IMR-90 (cell line): ENCODE results near the gene PGS1. TPM values are rescaled to one million over a fixed set of nuclear protein-coding genes. Genes with fewer than 3 reads are reported as not detected.

ENCODE experiments used
- ATAC-seq: fragments of 200-7000 bp; cut with Tn5 transposase; 2 replicates; pipeline ENCODE4 v1.9.1; 2020; ENCODE audit warnings: low read depth, mild to moderate bottlenecking, moderate library complexity
- BruUV-seq: library from RNA; stranded (reverse); fragments of 400-500 nt; replicated peaks from 2 replicates; lab custom pipeline; 2021; lab: Mats Ljungman, UMichigan
- CTCF ChIA-PET: fragments of 300-600 bp; formaldehyde crosslinking; extraction: SDS; loops from one replicate; lab custom pipeline; 2021; ENCODE audit warnings: antibody characterized with exemption; lab: Yijun Ruan, JAX
- POLR2A ChIA-PET: fragments of 300-600 bp; sonication (Branson Sonifier 250); formaldehyde crosslinking; loops from one replicate; lab custom pipeline; 2022; ENCODE audit warnings: antibody characterized with exemption; ENCODE audit not compliant: unreplicated experiment; lab: Charles Lee
- DNase-seq: peaks from one replicate; pipeline ENCODE4 v3.0.0; 2013
- H2AFZ ChIP-seq: replicated peaks from 2 replicates; pipeline ENCODE3; 2013; ENCODE audit warnings: low read length, mild to moderate bottlenecking; ENCODE audit not compliant: poor library complexity
- H2AK5ac ChIP-seq: 2 replicates; pipeline ENCODE4 v1.6.1; 2013; ENCODE audit warnings: low read depth, low read length, inconsistent platforms
- H2AK9ac ChIP-seq: replicated peaks from 2 replicates; pipeline ENCODE3; 2013; ENCODE audit warnings: mild to moderate bottlenecking, low read depth, low read length, moderate library complexity; ENCODE audit not compliant: poor library complexity
- H2BK120ac ChIP-seq: 2 replicates; pipeline ENCODE4 v1.6.1; 2013; ENCODE audit warnings: low read depth, low read length, inconsistent platforms
- H2BK15ac ChIP-seq: 3 replicates; pipeline ENCODE4 v1.6.1; 2013; ENCODE audit warnings: low read depth, low read length, inconsistent platforms
- H2BK20ac ChIP-seq: 2 replicates; pipeline ENCODE4 v1.6.1; 2013; ENCODE audit warnings: low read depth, mild to moderate bottlenecking, inconsistent platforms, low read length, moderate library complexity
- H2BK5ac ChIP-seq: 2 replicates; pipeline ENCODE4 v1.6.1; 2013; ENCODE audit warnings: mild to moderate bottlenecking, low read depth, low read length, inconsistent platforms; ENCODE audit not compliant: poor library complexity, severe bottlenecking
- H3K14ac ChIP-seq: replicated peaks from 2 replicates; pipeline ENCODE4 v1.6.1; 2013; ENCODE audit warnings: low read depth, low read length, inconsistent platforms
- H3K18ac ChIP-seq: 2 replicates; pipeline ENCODE4 v1.6.1; 2013; ENCODE audit warnings: low read depth, low read length, control low read depth
- H3K23ac ChIP-seq: 2 replicates; pipeline ENCODE4 v1.6.1; 2013; ENCODE audit warnings: low read depth, low read length, inconsistent platforms
- H3K27ac ChIP-seq: 2 replicates; pipeline ENCODE4 v1.5.1; 2013; ENCODE audit warnings: mild to moderate bottlenecking, control low read depth, low read length; ENCODE audit not compliant: insufficient read depth
- H3K27me3 ChIP-seq: 2 replicates; pipeline ENCODE4 v1.6.1; 2013; ENCODE audit warnings: low read length; ENCODE audit not compliant: control insufficient read depth, insufficient read depth
- H3K36me3 ChIP-seq: 2 replicates; pipeline ENCODE4 v1.6.1; 2013; ENCODE audit warnings: low read length, mixed read lengths; ENCODE audit not compliant: control insufficient read depth, insufficient read depth
- H3K4ac ChIP-seq: 2 replicates; pipeline ENCODE4 v1.6.1; 2013; ENCODE audit warnings: low read depth, low read length, inconsistent platforms
- H3K4me1 ChIP-seq: 2 replicates; pipeline ENCODE4 v1.6.1; 2013; ENCODE audit warnings: low read length, mixed read lengths; ENCODE audit not compliant: control insufficient read depth, insufficient read depth
- H3K4me2 ChIP-seq: 2 replicates; pipeline ENCODE4 v1.6.1; 2013; ENCODE audit warnings: low read depth, mild to moderate bottlenecking, control low read depth, low read length, moderate library complexity
- H3K4me3 ChIP-seq: 2 replicates; pipeline ENCODE4 v1.5.1; 2013; ENCODE audit warnings: low read depth, mild to moderate bottlenecking, control low read depth, low read length, moderate library complexity; ENCODE audit not compliant: insufficient read depth
- H3K56ac ChIP-seq: 2 replicates; pipeline ENCODE4 v1.6.1; 2013; ENCODE audit warnings: low read length, inconsistent platforms; ENCODE audit not compliant: insufficient read depth; ENCODE audit errors: extremely low read depth
- H3K79me1 ChIP-seq, 2 experiments: 2 replicates each; pipeline ENCODE4 v1.6.1; 2013; ENCODE audit warnings: low read length in 2 of 2, inconsistent platforms in 1 of 2, low read depth in 1 of 2
- H3K9ac ChIP-seq: 2 replicates; pipeline ENCODE4 v1.6.1; 2013; ENCODE audit warnings: low read depth, low read length, control low read depth
- H3K9me1 ChIP-seq: 2 replicates; pipeline ENCODE4 v1.6.1; 2013; ENCODE audit warnings: low read length, inconsistent platforms; ENCODE audit not compliant: insufficient read depth
- H3K9me3 ChIP-seq: 2 replicates; pipeline ENCODE4 v1.6.1; 2013; ENCODE audit warnings: low read length; ENCODE audit not compliant: control insufficient read depth, insufficient read depth
- H4K20me1 ChIP-seq: 2 replicates; pipeline ENCODE4 v1.6.1; 2013; ENCODE audit warnings: low read length, inconsistent platforms; ENCODE audit not compliant: insufficient read depth
- H4K5ac ChIP-seq: 2 replicates; pipeline ENCODE4 v1.6.1; 2013; ENCODE audit warnings: mild to moderate bottlenecking, low read depth, low read length, control low read depth
- H4K8ac ChIP-seq, 2 experiments: 2 replicates each; pipeline ENCODE4 v1.6.1; 2013; ENCODE audit warnings: low read depth in 2 of 2, low read length in 2 of 2, control low read depth in 1 of 2, inconsistent platforms in 1 of 2
- H4K91ac ChIP-seq: 2 replicates; pipeline ENCODE4 v1.6.1; 2013; ENCODE audit warnings: low read depth, low read length, inconsistent platforms; ENCODE audit not compliant: insufficient read depth
- BHLHE40 ChIP-seq: fragments of 150-350 bp; IDR thresholded peaks from 2 replicates; pipeline ENCODE4 v1.6.1; 2016; ENCODE audit warnings: mild to moderate bottlenecking, low read depth, low read length
- CEBPB ChIP-seq: IDR thresholded peaks from 2 replicates; pipeline ENCODE4 v1.6.1; 2012; ENCODE audit warnings: low read depth, low read length, improper control_type of control experiment
- CHD1 ChIP-seq: IDR thresholded peaks from 2 replicates; pipeline ENCODE4 v1.6.1; 2012; ENCODE audit warnings: low read depth, low read length, improper control_type of control experiment
- ELK1 ChIP-seq: fragments of 150-350 bp; IDR thresholded peaks from 2 replicates; pipeline ENCODE4 v1.6.1; 2016; ENCODE audit warnings: low read depth, mild to moderate bottlenecking, low read length, moderate library complexity, borderline replicate concordance
- MAFK ChIP-seq: IDR thresholded peaks from 2 replicates; pipeline ENCODE4 v1.6.1; 2012; ENCODE audit warnings: low read depth, low read length, improper control_type of control experiment
- MAZ ChIP-seq: IDR thresholded peaks from 2 replicates; pipeline ENCODE4 v1.6.1; 2012; ENCODE audit warnings: low read depth, mild to moderate bottlenecking, low read length, improper control_type of control experiment, moderate library complexity, borderline replicate concordance
- MXI1 ChIP-seq: IDR thresholded peaks from 2 replicates; pipeline ENCODE4 v1.6.1; 2012; ENCODE audit warnings: low read depth, mild to moderate bottlenecking, low read length, moderate library complexity, borderline replicate concordance
- NFE2L2 ChIP-seq: fragments of 150-350 bp; IDR thresholded peaks from 2 replicates; pipeline ENCODE4 v1.6.1; 2016; ENCODE audit warnings: low read depth, mild to moderate bottlenecking, low read length
- POLR2A ChIP-seq: IDR thresholded peaks from 2 replicates; pipeline ENCODE4 v1.6.1; 2012; ENCODE audit warnings: mild to moderate bottlenecking, low read depth, low read length
- RAD21 ChIP-seq: IDR thresholded peaks from 2 replicates; pipeline ENCODE4 v1.6.1; 2012; ENCODE audit warnings: low read length, improper control_type of control experiment
- RCOR1 ChIP-seq: IDR thresholded peaks from 2 replicates; pipeline ENCODE4 v1.6.1; 2012; ENCODE audit warnings: mild to moderate bottlenecking, low read length, improper control_type of control experiment; ENCODE audit not compliant: insufficient replicate concordance
- RFX5 ChIP-seq: IDR thresholded peaks from 2 replicates; pipeline ENCODE4 v1.8.0; 2012; ENCODE audit warnings: low read depth, mild to moderate bottlenecking, low read length, moderate library complexity
- SMC3 ChIP-seq: fragments of 150-350 bp; IDR thresholded peaks from 2 replicates; pipeline ENCODE4 v1.6.1; 2016; ENCODE audit warnings: low read depth, mild to moderate bottlenecking, antibody characterized with exemption, low read length, moderate library complexity
- WGBS, 2 experiments: methylation state at CpG; one replicate each; pipeline versions ENCODE4 v1.1.5 to v1.1.7; 2013; ENCODE audit warnings: missing lambda C conversion rate in 2 of 2; ENCODE audit not compliant: insufficient read length in 1 of 2; ENCODE audit errors: extremely low coverage in 2 of 2; 5-methylcytosine and 5-hydroxymethylcytosine counted together
- dilution Hi-C: fragments of 300-500 bp; cut with HindIII; formaldehyde crosslinking; loops from one replicate; pipeline ENCODE4 v1.14.3; 2018; ENCODE audit warnings: low sequenced_read_pairs; ENCODE audit not compliant: unreplicated experiment
- in situ Hi-C: fragments of 300-500 bp; cut with MboI; formaldehyde crosslinking; loops from 3 replicates; pipeline ENCODE4 v1.14.3; 2019; ENCODE audit warnings: low sequenced_read_pairs, inconsistent platforms, mixed read lengths
- intact Hi-C: fragments of 100-400 bp; cut with micrococcal nuclease; formaldehyde crosslinking; loops from 2 replicates; pipeline ENCODE4 v1.10.0; 2022
- polyA plus RNA-seq, 3 experiments: library from polyadenylated mRNA; depleted of rRNA; stranded (reverse); fragments of >200 nt; gene quantifications; 2 replicates each; pipeline ENCODE4 v1.2.3, GENCODE V29; 2012; ENCODE audit warnings: low replicate concordance in 1 of 3
- total RNA-seq: library from RNA; depleted of rRNA; stranded (reverse); fragments of >200 nt; gene quantifications from 2 replicates; pipeline ENCODE4 v1.2.3, GENCODE V29; 2012
- TF ChIP-seq, protein P1 (sequence below): conservative IDR thresholded peaks from 2 replicates; pipeline ENCODE4 v1.5.1; 2012; ENCODE audit warnings: mild to moderate bottlenecking, low read depth, low read length, improper control_type of control experiment

Gene PGS1
- total and polyA plus RNA-seq, 2 of the 4 experiments (the other 2 are of a cell fraction), result 18.5 to 43.2 TPM

DNA sequence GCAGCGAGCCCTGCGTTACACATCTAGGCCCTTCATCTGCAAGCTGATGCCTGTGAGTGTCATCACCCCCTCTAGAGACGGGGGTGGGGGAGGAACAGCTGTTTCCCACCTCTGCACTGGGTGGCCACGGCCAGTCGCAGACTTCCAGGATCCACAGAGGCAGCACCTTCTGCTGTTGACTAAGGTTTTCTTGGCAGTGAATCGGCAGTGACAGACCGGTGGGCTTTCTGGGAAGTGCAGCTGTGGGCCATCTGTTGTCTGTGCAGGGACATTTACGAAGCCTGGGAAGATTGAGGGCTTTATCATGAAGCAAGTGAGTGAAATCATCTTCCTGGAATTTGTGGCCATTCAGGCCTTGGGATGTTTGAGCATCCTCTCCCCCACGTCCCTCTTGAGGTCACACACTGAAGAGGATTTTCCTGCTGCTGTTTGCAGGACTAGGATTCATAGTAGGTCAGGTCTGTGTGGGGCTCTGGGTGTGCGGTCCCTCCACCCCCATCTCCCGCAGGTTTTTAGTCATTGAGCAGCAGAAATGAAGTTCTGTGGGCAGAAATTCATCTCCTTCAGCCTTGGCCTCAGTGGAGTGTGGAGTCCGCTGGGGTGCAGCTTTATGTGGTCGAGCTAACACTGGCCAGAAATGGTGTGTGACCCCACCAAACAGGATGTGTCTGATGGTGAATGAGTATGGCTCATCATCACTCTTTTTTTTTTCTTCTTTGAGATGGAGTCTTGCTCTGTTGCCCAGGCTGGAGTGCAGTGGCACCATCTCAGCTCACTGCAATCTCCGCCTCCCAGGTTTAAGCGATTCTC lies 12.0 kb downstream of the PGS1 start:
- in situ Hi-C loops, result no loop called here
- TF ChIP-seq ELK1 (no peak), MXI1 (0 out of 2 replicates have a peak, but pooled peaks have one; percentile 41), BHLHE40 (peak; percentile 33; the same call in 1 of the 2 replicates), NFE2L2 (peak; percentile 42; the same call in 1 of the 2 replicates), POLR2A (peak; percentile 42; the same call in 1 of the 2 replicates), RFX5 (no peak), CEBPB (peak; percentile 89), CHD1 (no peak), MAZ (peak; percentile 47; the same call in 1 of the 2 replicates), MAFK (peak; percentile 1; the same call in 1 of the 2 replicates), RCOR1 (peak; percentile 94), SMC3 (no peak), RAD21 (peak; percentile 42; the same call in 1 of the 2 replicates)
- TF ChIP-seq, protein P1, sequence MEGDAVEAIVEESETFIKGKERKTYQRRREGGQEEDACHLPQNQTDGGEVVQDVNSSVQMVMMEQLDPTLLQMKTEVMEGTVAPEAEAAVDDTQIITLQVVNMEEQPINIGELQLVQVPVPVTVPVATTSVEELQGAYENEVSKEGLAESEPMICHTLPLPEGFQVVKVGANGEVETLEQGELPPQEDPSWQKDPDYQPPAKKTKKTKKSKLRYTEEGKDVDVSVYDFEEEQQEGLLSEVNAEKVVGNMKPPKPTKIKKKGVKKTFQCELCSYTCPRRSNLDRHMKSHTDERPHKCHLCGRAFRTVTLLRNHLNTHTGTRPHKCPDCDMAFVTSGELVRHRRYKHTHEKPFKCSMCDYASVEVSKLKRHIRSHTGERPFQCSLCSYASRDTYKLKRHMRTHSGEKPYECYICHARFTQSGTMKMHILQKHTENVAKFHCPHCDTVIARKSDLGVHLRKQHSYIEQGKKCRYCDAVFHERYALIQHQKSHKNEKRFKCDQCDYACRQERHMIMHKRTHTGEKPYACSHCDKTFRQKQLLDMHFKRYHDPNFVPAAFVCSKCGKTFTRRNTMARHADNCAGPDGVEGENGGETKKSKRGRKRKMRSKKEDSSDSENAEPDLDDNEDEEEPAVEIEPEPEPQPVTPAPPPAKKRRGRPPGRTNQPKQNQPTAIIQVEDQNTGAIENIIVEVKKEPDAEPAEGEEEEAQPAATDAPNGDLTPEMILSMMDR, result peak; percentile 24; the same call in 1 of the 2 replicates

More for the DNA sequence above, 12.0 kb downstream of the PGS1 start:
- Histone ChIP-seq H4K20me1 (peaks cover 35% of the 10 kb centered on the region), H4K8ac (peak overlapping the region; percentile 7 to 83), H2BK5ac (peak overlapping the region; percentile 80), H3K4me1 (peaks cover 43% of the 10 kb centered on the region), H3K27me3 (no peaks in the 10 kb centered on the region), H3K79me1 (peaks cover 24 to 87% of the 10 kb centered on the region in 2 experiments), H3K23ac (peak overlapping the region; percentile 90; the same call in 1 of the 2 replicates), H3K9me1 (peaks cover 55% of the 10 kb centered on the region), H3K9me3 (no peaks in the 10 kb centered on the region), H2AK5ac (peak overlapping the region; percentile 96), H3K27ac (peak overlapping the region; percentile 82), H2BK20ac (peak overlapping the region; percentile 91), H3K56ac (peak overlapping the region; percentile 51), H2AK9ac (peak overlapping the region; percentile 86), H3K14ac (peak overlapping the region; percentile 76), H2BK15ac (peak overlapping the region; percentile 48; the same call in 1 of the 3 replicates), H4K91ac (peak overlapping the region; percentile 75), H3K9ac (0 out of 2 replicates have a peak overlapping the region, but pooled peaks have one; percentile 5), H3K36me3 (peaks cover 8% of the 10 kb centered on the region), H3K4me3 (no peak overlapping the region), H3K4me2 (peak overlapping the region; percentile 11), H2AFZ (peak overlapping the region; percentile 37), H3K4ac (peak overlapping the region; percentile 92), H2BK120ac (peak overlapping the region; percentile 95), H4K5ac (peak overlapping the region; percentile 51), H3K18ac (peak overlapping the region; percentile 44)
- BruUV-seq, result TSS peak; percentile 25
- intact Hi-C loops (loop anchor here (1.0 kb wide), 1 partner anchor 30 kb away; the partner anchor contains the start of gene SOCS3), dilution Hi-C loops (no loop called here)
- 0% methylated on average over 1 of the region's 15 CpGs; no CpG with 5 or more reads in 1 of the 2 experiments for WGBS, 2 experiments
- DNase-seq (peak; percentile 100), ATAC-seq (peak; percentile 72)
- POLR2A ChIA-PET, result interaction anchor here (0.5 to 0.7 kb wide), 3 partner anchors 8 to 1498 kb away, joined by 3 to 4 read pairs (median 4); no protein-coding TSS in a partner anchor
- CTCF ChIA-PET, result interaction anchor here (0.6 to 2.8 kb wide), 2 partner anchors 10 to 31 kb away, joined by 4 to 10 read pairs; no protein-coding TSS in a partner anchor
